SU-DHL-6 (cell line): ENCODE data around the gene CASK.

Source experiments
- CTCF ChIP-seq: fragments of 200-600 bp; sonication (generic); IDR thresholded peaks from one replicate; pipeline ENCODE4 v1.5.1; 2017; ENCODE audit warnings: antibody characterized with exemption, mild to moderate bottlenecking, low read length, moderate library complexity; ENCODE audit not compliant: insufficient read depth, poor library complexity, severe bottlenecking
- EZH2phosphoT487 ChIP-seq: fragments of 200-600 bp; sonication (generic), shearing (Covaris generic); conservative IDR thresholded peaks from 2 replicates; pipeline ENCODE4 v1.6.1; 2018; ENCODE audit warnings: mild to moderate bottlenecking, antibody characterized with exemption, low read length, moderate library complexity, mixed read lengths

- TF ChIP-seq EZH2phosphoT487 = no peak
- no peak for TF ChIP-seq CTCF
Observed at GRCh38 chrX:41472231-41472815, 451.0 kb downstream of the CASK start.
